Lung (tissue), 12 donors: ENCODE data around the gene EPN2. TPM values are rescaled to one million over a fixed set of nuclear protein-coding genes. Genes with fewer than 3 reads are reported as not detected.

Experiments
- ATAC-seq: fragments of 200-7000 bp; cut with Tn5 transposase; one replicate; pipeline ENCODE4 v1.9.1; 2020; ENCODE audit warnings: moderate number of reproducible peaks; ENCODE audit not compliant: insufficient read depth, low FRiP score
- DNase-seq, 3 donors: peaks; one replicate each; pipeline ENCODE4 v3.0.0-alpha.2; 2013 to 2017
- H3K27ac ChIP-seq, 2 donors: one replicate each; pipeline ENCODE4 v1.5.1; 2013; ENCODE audit warnings: mild to moderate bottlenecking in 2 of 2, moderate library complexity in 2 of 2, control low read depth in 1 of 2, inconsistent platforms in 1 of 2, low read depth in 1 of 2, low read length in 1 of 2
- H3K27me3 ChIP-seq, 3 donors: one replicate each; pipeline ENCODE4 v1.5.1; 2013; ENCODE audit warnings: low read length in 2 of 3; ENCODE audit not compliant: control insufficient read depth in 3 of 3, insufficient read depth in 3 of 3
- H3K36me3 ChIP-seq, 4 donors: one replicate each; pipeline ENCODE4 v1.5.1; 2013; ENCODE audit warnings: low read length in 4 of 4, mild to moderate bottlenecking in 1 of 4, moderate library complexity in 1 of 4; ENCODE audit not compliant: control insufficient read depth in 4 of 4, insufficient read depth in 4 of 4
- H3K4me1 ChIP-seq, 5 donors: one replicate each; pipeline ENCODE4 v1.5.1; 2013; ENCODE audit warnings: low read length in 5 of 5, mild to moderate bottlenecking in 2 of 5, moderate library complexity in 1 of 5; ENCODE audit not compliant: control insufficient read depth in 5 of 5, insufficient read depth in 5 of 5
- H3K4me3 ChIP-seq: one replicate; pipeline ENCODE4 v1.5.1; 2013; ENCODE audit warnings: mild to moderate bottlenecking, control low read depth, moderate library complexity
- H3K9ac ChIP-seq, 2 donors: one replicate each; pipeline ENCODE4 v1.5.1; 2013; ENCODE audit warnings: low read length in 2 of 2, control low read depth in 1 of 2; ENCODE audit not compliant: insufficient read depth in 1 of 2
- H3K9me3 ChIP-seq, 4 donors: one replicate each; pipeline ENCODE4 v1.5.1; 2013; ENCODE audit warnings: low read length in 3 of 4, mild to moderate bottlenecking in 1 of 4, moderate library complexity in 1 of 4; ENCODE audit not compliant: control insufficient read depth in 4 of 4, insufficient read depth in 3 of 4
- WGBS, 2 donors: extraction: QIAGEN DNeasy Blood & Tissue Kit; methylation state at CpG; one replicate each; pipeline ENCODE4 v1.1.7; 2013; 5-methylcytosine and 5-hydroxymethylcytosine counted together
- polyA plus RNA-seq, 2 donors: library from polyadenylated mRNA; stranded (reverse); fragments of 200-250 nt; gene quantifications; one replicate each; pipeline ENCODE4 v1.2.1, GENCODE V29; 2013
- total RNA-seq, 2 donors: library from RNA; depleted of rRNA in 1 of 2; stranded (reverse); fragments of >200 nt in 1 of 2; gene quantifications; one replicate each; pipeline ENCODE4 v1.2.1, GENCODE V29; 2014 to 2021
- TF ChIP-seq, protein P1 (sequence below): IDR thresholded peaks from 2 replicates; pipeline ENCODE4 v1.5.1; 2012; ENCODE audit warnings: mild to moderate bottlenecking; ENCODE audit errors: control extremely low read depth, extremely low read depth
- donor health status: control.
- donor health status: control.
- donor health status: Bipolar disorder and iron deficiency.
- donor health status: healthy.
- donor health status: DM: yes; HTN: yes; CAD: no.

EPN2 gene
- total and polyA plus RNA-seq, 4 donors, result 16.7 to 73.7 (median 37.4) TPM

- Histone ChIP-seq H3K36me3 (peaks cover 0 to 31% (median 24%) of the 10 kb centered on the region in 4 donors), H3K9me3 (no peaks in the 10 kb centered on the region), H3K27ac (no peak overlapping the region), H3K4me1 (peaks cover 1 to 23% (median 5%) of the 10 kb centered on the region in 5 donors), H3K9ac (no peak overlapping the region), H3K4me3 (no peak overlapping the region), H3K27me3 (no peaks in the 10 kb centered on the region)
- TF ChIP-seq, protein P1, sequence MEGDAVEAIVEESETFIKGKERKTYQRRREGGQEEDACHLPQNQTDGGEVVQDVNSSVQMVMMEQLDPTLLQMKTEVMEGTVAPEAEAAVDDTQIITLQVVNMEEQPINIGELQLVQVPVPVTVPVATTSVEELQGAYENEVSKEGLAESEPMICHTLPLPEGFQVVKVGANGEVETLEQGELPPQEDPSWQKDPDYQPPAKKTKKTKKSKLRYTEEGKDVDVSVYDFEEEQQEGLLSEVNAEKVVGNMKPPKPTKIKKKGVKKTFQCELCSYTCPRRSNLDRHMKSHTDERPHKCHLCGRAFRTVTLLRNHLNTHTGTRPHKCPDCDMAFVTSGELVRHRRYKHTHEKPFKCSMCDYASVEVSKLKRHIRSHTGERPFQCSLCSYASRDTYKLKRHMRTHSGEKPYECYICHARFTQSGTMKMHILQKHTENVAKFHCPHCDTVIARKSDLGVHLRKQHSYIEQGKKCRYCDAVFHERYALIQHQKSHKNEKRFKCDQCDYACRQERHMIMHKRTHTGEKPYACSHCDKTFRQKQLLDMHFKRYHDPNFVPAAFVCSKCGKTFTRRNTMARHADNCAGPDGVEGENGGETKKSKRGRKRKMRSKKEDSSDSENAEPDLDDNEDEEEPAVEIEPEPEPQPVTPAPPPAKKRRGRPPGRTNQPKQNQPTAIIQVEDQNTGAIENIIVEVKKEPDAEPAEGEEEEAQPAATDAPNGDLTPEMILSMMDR, result no peak
- no peak for ATAC-seq
- no peak for DNase-seq
- WGBS, 2 donors, result 86 to 94% methylated on average over 5 of the region's 5 CpGs
Measured at GRCh38 chr17:19309701-19310100, 72.5 kb downstream of the EPN2 start.

DNA sequence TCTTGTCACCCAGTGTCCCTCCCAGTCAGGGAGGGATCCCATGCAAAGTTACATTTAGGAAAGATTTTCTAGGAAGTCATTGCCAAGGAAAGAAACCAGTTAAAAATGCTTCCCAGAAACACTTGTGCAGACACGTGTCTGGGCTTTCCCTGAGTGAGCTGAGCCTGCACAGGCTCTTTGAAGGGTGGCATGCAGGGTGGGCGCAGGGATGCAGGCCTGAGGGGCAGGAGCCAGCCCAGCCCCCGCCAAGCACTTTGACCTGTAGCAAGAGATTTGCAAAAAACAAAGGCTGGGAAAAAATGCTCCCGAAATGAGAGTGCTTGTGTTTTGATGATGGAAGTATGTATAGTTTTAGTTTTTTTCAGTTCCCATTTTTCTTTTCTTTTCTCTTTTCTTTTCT is 73.0 kb downstream of the EPN2 start:
- H3K9me3 ChIP-seq, result no peaks in the 10 kb centered on the region
- H3K36me3 ChIP-seq, result peaks cover 0 to 31% (median 24%) of the 10 kb centered on the region in 4 donors
- 88 to 93% methylated on average over 4 of the region's 4 CpGs for WGBS, 2 donors
- H3K4me3 ChIP-seq, result no peak overlapping the region
- no peak overlapping the region for H3K27ac ChIP-seq
- DNase-seq, result no peak
- TF ChIP-seq, protein P1, result no peak
- peaks cover 0 to 22% (median 5%) of the 10 kb centered on the region in 5 donors for H3K4me1 ChIP-seq
- no peak for ATAC-seq
- no peak overlapping the region for H3K9ac ChIP-seq
- H3K27me3 ChIP-seq, result no peaks in the 10 kb centered on the region

- WGBS, 2 donors, result 88 to 93% methylated on average over 5 of the region's 5 CpGs
- TF ChIP-seq, protein P1, result no peak
- Histone ChIP-seq H3K9ac (no peak overlapping the region), H3K4me1 (peaks cover 0 to 16% (median 5%) of the 10 kb centered on the region in 5 donors), H3K27ac (peak overlapping the region in 1 of 2 donors; percentile 61), H3K36me3 (peaks cover 0 to 31% (median 24%) of the 10 kb centered on the region in 4 donors), H3K27me3 (no peaks in the 10 kb centered on the region), H3K9me3 (no peaks in the 10 kb centered on the region), H3K4me3 (no peak overlapping the region)
- DNase-seq (no peak), ATAC-seq (no peak)
Measured at GRCh38 chr17:19311016-19311415, 73.8 kb downstream of the EPN2 start.
